ENCODE measurements around the gene PAX9.

- TF ChIP-seq POLR2A (IDR thresholded peaks at IDR 0.05), result no peak
- TF ChIP-seq, protein P1, sequence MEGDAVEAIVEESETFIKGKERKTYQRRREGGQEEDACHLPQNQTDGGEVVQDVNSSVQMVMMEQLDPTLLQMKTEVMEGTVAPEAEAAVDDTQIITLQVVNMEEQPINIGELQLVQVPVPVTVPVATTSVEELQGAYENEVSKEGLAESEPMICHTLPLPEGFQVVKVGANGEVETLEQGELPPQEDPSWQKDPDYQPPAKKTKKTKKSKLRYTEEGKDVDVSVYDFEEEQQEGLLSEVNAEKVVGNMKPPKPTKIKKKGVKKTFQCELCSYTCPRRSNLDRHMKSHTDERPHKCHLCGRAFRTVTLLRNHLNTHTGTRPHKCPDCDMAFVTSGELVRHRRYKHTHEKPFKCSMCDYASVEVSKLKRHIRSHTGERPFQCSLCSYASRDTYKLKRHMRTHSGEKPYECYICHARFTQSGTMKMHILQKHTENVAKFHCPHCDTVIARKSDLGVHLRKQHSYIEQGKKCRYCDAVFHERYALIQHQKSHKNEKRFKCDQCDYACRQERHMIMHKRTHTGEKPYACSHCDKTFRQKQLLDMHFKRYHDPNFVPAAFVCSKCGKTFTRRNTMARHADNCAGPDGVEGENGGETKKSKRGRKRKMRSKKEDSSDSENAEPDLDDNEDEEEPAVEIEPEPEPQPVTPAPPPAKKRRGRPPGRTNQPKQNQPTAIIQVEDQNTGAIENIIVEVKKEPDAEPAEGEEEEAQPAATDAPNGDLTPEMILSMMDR (IDR thresholded peaks at IDR 0.05 in 8 of 11, conservative IDR thresholded peaks at IDR 0.05 in 3 of 11), result no peak
- no peak for TF ChIP-seq POLR2AphosphoS5 (IDR thresholded peaks at IDR 0.05)
Measured at GRCh38 chr14:36700651-36701050, 39.0 kb downstream of the PAX9 start.

All from spleen (tissue), 7 donors.